Endothelial cell of umbilical vein (primary cell): ENCODE measurements around the gene FKBP6. TPM values are rescaled to one million over a fixed set of nuclear protein-coding genes. Genes with fewer than 3 reads are reported as not detected.
A peak's percentile ranks its signal among the peaks of the same experiment; 100 is the strongest.
"Not testable (repeated sequence)": the region's sequence is repeated elsewhere in the genome, so short reads cannot be mapped to it uniquely, and the experiment has no call there.

Experiments
- Bru-seq: library from RNA; stranded (reverse); fragments of 400-500 nt; gene quantifications from one replicate; lab custom pipeline; 2021; lab: Mats Ljungman, UMichigan
- BruChase-seq, 2 experiments: library from RNA; stranded (reverse); fragments of 400-500 nt; gene quantifications; one replicate each; lab custom pipeline; 2021; lab: Mats Ljungman, UMichigan
- BruUV-seq: library from RNA; stranded (reverse); fragments of 400-500 nt; replicated peaks from 2 replicates; lab custom pipeline; 2021; lab: Mats Ljungman, UMichigan
- CTCF ChIA-PET: fragments of 300-600, 350-600 bp; sonication (Branson Sonifier 250); formaldehyde crosslinking; loops from one replicate; lab custom pipeline; 2021; ENCODE audit warnings: antibody characterized with exemption, inconsistent platforms; lab: Charles Lee
- POLR2A ChIA-PET: fragments of 300-600, 350-600 bp; sonication (Branson Sonifier 250); formaldehyde crosslinking; loops from one replicate; lab custom pipeline; 2021; ENCODE audit warnings: antibody characterized with exemption, inconsistent platforms; lab: Charles Lee
- DNase-seq: peaks from one replicate; pipeline ENCODE4 v3.0.0-alpha.2; 2011; ENCODE audit warnings: low read depth, low spot score
- FAIRE-seq: peaks from 2 replicates; lab custom pipeline; 2011; peaks lifted over from hg19 to GRCh38; lab: Jason Lieb, UNC
- H2AFZ ChIP-seq: 2 replicates; pipeline ENCODE4 v1.6.0; 2012; ENCODE audit warnings: low read depth, low read length, control low read depth, inconsistent platforms
- H3K27ac ChIP-seq: 2 replicates; pipeline ENCODE4 v1.5.1; 2011; ENCODE audit warnings: low read depth, mild to moderate bottlenecking, control low read depth, low read length, moderate library complexity; ENCODE audit not compliant: insufficient read depth
- H3K27me3 ChIP-seq, 2 experiments: 2 replicates each; pipeline versions ENCODE4 v1.6.0 to v1.6.1; 2011; ENCODE audit warnings: low read length in 2 of 2, mixed read lengths in 1 of 2; ENCODE audit not compliant: control insufficient read depth in 2 of 2, insufficient read depth in 2 of 2
- H3K36me3 ChIP-seq, 2 experiments: 2 replicates in 1 of 2; 3 replicates in 1 of 2; pipeline ENCODE4 v1.5.1; 2011; ENCODE audit warnings: low read length in 2 of 2, mild to moderate bottlenecking in 1 of 2, moderate library complexity in 1 of 2; ENCODE audit not compliant: control insufficient read depth in 2 of 2, insufficient read depth in 2 of 2; ENCODE audit errors: extremely low read depth in 1 of 2
- H3K4me1 ChIP-seq: 3 replicates; pipeline ENCODE4 v1.5.1; 2011; ENCODE audit warnings: mild to moderate bottlenecking, low read length; ENCODE audit not compliant: control insufficient read depth, insufficient read depth; ENCODE audit errors: extremely low read depth
- H3K4me2 ChIP-seq: 2 replicates; pipeline ENCODE4 v1.6.1; 2011; ENCODE audit warnings: low read length, control low read depth, mixed read lengths; ENCODE audit not compliant: insufficient read depth
- H3K4me3 ChIP-seq, 3 experiments: fragments of 200-600 bp in 1 of 3; sonication (generic), shearing (Covaris generic) in 1 of 3; replicated peaks in 1 of 3; 2 replicates each; pipeline ENCODE4 v1.5.1; 2011 to 2016; ENCODE audit warnings: control low read depth in 3 of 3, low read length in 3 of 3, mild to moderate bottlenecking in 2 of 3, inconsistent platforms in 1 of 3, low read depth in 1 of 3, moderate library complexity in 1 of 3; ENCODE audit not compliant: insufficient read depth in 1 of 3
- H3K79me2 ChIP-seq: 2 replicates; pipeline ENCODE4 v1.6.0; 2012; ENCODE audit warnings: low read length, inconsistent platforms; ENCODE audit not compliant: control insufficient read depth, insufficient read depth
- H3K9ac ChIP-seq: replicated peaks from 2 replicates; pipeline ENCODE3; 2011; ENCODE audit warnings: low read length, control low read depth; ENCODE audit not compliant: insufficient read depth; ENCODE audit errors: extremely low read depth
- H3K9me1 ChIP-seq: replicated peaks from 3 replicates; pipeline ENCODE4 v1.6.0; 2011; ENCODE audit warnings: mild to moderate bottlenecking, low read length; ENCODE audit not compliant: control insufficient read depth, insufficient read depth; ENCODE audit errors: extremely low read depth
- H3K9me3 ChIP-seq: replicated peaks from 2 replicates; pipeline ENCODE4 v1.5.1; 2012; ENCODE audit warnings: low read length, inconsistent platforms; ENCODE audit not compliant: control insufficient read depth, insufficient read depth
- H4K20me1 ChIP-seq: replicated peaks from 2 replicates; pipeline ENCODE3; 2011; ENCODE audit warnings: mild to moderate bottlenecking, low read length; ENCODE audit not compliant: control insufficient read depth, insufficient read depth; ENCODE audit errors: extremely low read depth
- dilution Hi-C: fragments of 300-500 bp; cut with MboI; formaldehyde crosslinking; loops from one replicate; pipeline ENCODE4 v1.15.0; 2019; ENCODE audit warnings: low sequenced_read_pairs; ENCODE audit not compliant: extremely low pct_ligation_motif_present
- intact Hi-C: fragments of 100-400 bp; cut with micrococcal nuclease; formaldehyde crosslinking; loops from one replicate; pipeline ENCODE4 v1.10.0; 2022
- long read RNA-seq: library from polyadenylated mRNA; stranded (forward); transcript quantifications from one replicate; pipeline ENCODE4 v2.0.0, GENCODE V29; 2021
- polyA minus RNA-seq, 3 experiments: library from RNA; depleted of rRNA, polyadenylated mRNA; stranded (reverse); fragments of >200 nt; gene quantifications; 1 replicate in 1 of 3; 2 replicates in 2 of 3; pipeline ENCODE4 v1.2.3, GENCODE V29; 2011
- polyA plus RNA-seq, 4 experiments: library from polyadenylated mRNA; depleted of rRNA in 3 of 4; stranded (reverse) in 3 of 4; unstranded in 1 of 4; fragments of >200 nt; gene quantifications; 2 replicates each; pipeline versions ENCODE4 v1.2.1 to v1.2.3, GENCODE V29; 2011 to 2012; ENCODE audit warnings: missing spikeins in 1 of 4
- total RNA-seq: library from RNA; stranded (reverse); gene quantifications from 2 replicates; pipeline ENCODE4 v1.2.3, GENCODE V29; 2021

FKBP6 gene, protein sequence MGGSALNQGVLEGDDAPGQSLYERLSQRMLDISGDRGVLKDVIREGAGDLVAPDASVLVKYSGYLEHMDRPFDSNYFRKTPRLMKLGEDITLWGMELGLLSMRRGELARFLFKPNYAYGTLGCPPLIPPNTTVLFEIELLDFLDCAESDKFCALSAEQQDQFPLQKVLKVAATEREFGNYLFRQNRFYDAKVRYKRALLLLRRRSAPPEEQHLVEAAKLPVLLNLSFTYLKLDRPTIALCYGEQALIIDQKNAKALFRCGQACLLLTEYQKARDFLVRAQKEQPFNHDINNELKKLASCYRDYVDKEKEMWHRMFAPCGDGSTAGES
- total RNA-seq (not detected in 2 replicates), polyA plus RNA-seq (0.04 TPM in 1 of 2 replicates, not detected in the other), polyA minus RNA-seq (not detected in 2 replicates), Bru-seq, nascent RNA (not detected), BruChase-seq, experiment 1, labeled RNA remaining after a 6-hour chase (not detected), BruChase-seq, experiment 2, labeled RNA remaining after a 2-hour chase (not detected)
- not detected in 2 replicates for polyA plus RNA-seq (2011; cell fraction: cytosol; rRNA removed)
- polyA plus RNA-seq (2011; cell fraction: nucleus; rRNA removed): not detected in 2 replicates
- polyA plus RNA-seq (2012): not detected in 2 replicates
- not detected for polyA minus RNA-seq (2011; cell fraction: cytosol; rRNA and poly(A)+ RNA removed)
- polyA minus RNA-seq (2011; cell fraction: nucleus; rRNA and poly(A)+ RNA removed): not detected in 2 replicates
- long read RNA-seq: 0 reads

GRCh38 chr7:73327922-73328321 is at the start of gene FKBP6, which contains the start of gene TRIM50:
Gene FKBP6, plus strand, starts transcription at chr7:73328161. Its CDS starts 268 bp downstream, at chr7:73328429.
Gene TRIM50, minus strand, starts transcription at chr7:73328082. Its CDS starts 3,295 bp downstream, at chr7:73324787.
- H3K79me2 ChIP-seq, POLR2A ChIA-PET, dilution Hi-C loops, FAIRE-seq, H3K9ac ChIP-seq, intact Hi-C loops, CTCF ChIA-PET, H3K4me3 ChIP-seq, H3K36me3 ChIP-seq, DNase-seq, H3K4me2 ChIP-seq, BruUV-seq, H3K9me3 ChIP-seq, H3K27ac ChIP-seq, H3K4me1 ChIP-seq, H3K9me1 ChIP-seq, H4K20me1 ChIP-seq, H2AFZ ChIP-seq: not testable (repeated sequence)
- peaks cover 8 to 13% of the 10 kb centered on the region in 2 experiments for H3K27me3 ChIP-seq

- CTCF ChIA-PET, H3K9me1 ChIP-seq, POLR2A ChIA-PET, H3K27ac ChIP-seq, intact Hi-C loops, H2AFZ ChIP-seq, H3K4me3 ChIP-seq, dilution Hi-C loops, H3K9me3 ChIP-seq, H3K9ac ChIP-seq, H4K20me1 ChIP-seq, FAIRE-seq, H3K36me3 ChIP-seq, H3K4me2 ChIP-seq, H3K27me3 ChIP-seq, H3K79me2 ChIP-seq, DNase-seq, H3K4me1 ChIP-seq: not testable (repeated sequence)
- TSS peak; percentile 66 for BruUV-seq
Measured at GRCh38 chr7:73297235-73297634, 30.7 kb upstream of the FKBP6 start.

GRCh38 chr7:73297706-73298105 is 30.3 kb upstream of the FKBP6 start:
- H3K4me1 ChIP-seq, H2AFZ ChIP-seq, H3K36me3 ChIP-seq, BruUV-seq, H3K9me1 ChIP-seq, H3K27ac ChIP-seq, H3K9me3 ChIP-seq, H3K4me2 ChIP-seq, CTCF ChIA-PET, H4K20me1 ChIP-seq, dilution Hi-C loops, intact Hi-C loops, H3K9ac ChIP-seq, H3K79me2 ChIP-seq, FAIRE-seq, H3K4me3 ChIP-seq, H3K27me3 ChIP-seq, POLR2A ChIA-PET, DNase-seq: not testable (repeated sequence)

DNA sequence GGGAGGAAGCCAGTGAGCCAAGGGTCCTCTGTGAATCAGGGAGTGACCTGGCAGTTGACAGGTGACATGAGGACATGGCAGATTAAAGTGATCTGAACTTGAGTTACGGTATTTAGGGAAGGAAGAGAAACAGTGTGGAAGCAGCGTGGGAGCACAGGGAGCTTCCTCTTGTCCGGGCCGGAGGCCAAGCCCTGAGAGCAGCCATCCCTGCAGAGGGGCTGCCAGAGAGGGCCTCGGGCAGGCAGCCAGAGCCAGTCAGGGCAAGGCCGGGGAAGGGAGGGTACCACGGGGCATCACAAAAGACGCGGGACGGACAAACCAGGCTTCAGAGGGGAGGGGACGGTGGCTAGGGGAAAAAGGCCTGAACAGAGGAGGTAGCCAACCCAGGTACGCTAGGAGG is 28.1 kb upstream of the FKBP6 start:
- H3K9ac ChIP-seq, H3K9me3 ChIP-seq, intact Hi-C loops, CTCF ChIA-PET, H3K79me2 ChIP-seq, H3K27ac ChIP-seq, H3K4me2 ChIP-seq, H2AFZ ChIP-seq, H3K4me1 ChIP-seq, POLR2A ChIA-PET, H3K27me3 ChIP-seq, H3K4me3 ChIP-seq, H4K20me1 ChIP-seq, BruUV-seq, DNase-seq, dilution Hi-C loops, H3K9me1 ChIP-seq, FAIRE-seq, H3K36me3 ChIP-seq: not testable (repeated sequence)
